ENCODE measurements around the gene MPG.

DNA sequence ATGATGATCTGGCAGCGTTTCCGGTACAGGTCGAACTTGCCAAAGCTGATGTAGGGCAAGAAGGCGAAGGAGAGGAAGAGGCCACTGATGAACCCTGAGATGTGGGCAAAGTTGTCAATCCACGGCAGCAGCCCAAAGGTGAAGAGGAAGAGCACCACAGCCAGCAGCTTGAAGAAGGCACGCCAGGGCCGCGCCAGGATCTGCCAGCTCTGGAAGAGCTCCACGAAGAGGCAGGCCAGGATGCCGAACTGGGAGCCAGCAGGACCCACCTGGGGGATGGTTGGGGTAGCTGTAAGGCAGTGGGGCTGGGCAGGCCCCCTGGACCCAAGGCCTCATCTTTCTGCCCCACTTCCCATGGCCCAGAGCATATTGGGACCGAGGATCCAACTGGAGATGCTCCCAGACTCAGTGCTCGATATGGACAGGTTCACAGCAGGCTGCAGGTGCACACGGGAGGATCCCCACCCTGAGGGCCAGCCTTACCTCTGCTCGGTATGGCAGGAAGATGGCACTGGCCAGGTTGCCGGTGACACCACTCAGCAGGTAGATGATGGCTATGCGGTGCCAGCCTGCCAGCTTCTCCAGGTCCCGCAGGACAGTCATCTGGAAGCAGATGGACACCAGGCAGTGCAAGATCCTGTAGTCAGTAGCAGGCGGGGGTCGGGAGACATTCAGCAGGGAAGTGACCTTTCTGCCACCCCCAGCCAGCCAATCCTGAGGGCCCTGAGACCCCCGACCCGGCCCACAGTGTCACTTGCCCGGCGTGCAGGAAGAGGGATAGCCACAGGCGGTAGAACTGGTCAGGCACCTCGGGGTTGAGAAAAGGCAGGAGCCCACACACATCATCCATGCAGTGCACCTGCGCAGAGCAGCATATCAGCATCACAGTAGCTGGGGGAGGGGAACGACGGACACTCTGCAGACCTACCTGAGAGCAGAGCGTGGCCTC, 19.3 kb upstream of the MPG start:
- TF ChIP-seq, protein P1, sequence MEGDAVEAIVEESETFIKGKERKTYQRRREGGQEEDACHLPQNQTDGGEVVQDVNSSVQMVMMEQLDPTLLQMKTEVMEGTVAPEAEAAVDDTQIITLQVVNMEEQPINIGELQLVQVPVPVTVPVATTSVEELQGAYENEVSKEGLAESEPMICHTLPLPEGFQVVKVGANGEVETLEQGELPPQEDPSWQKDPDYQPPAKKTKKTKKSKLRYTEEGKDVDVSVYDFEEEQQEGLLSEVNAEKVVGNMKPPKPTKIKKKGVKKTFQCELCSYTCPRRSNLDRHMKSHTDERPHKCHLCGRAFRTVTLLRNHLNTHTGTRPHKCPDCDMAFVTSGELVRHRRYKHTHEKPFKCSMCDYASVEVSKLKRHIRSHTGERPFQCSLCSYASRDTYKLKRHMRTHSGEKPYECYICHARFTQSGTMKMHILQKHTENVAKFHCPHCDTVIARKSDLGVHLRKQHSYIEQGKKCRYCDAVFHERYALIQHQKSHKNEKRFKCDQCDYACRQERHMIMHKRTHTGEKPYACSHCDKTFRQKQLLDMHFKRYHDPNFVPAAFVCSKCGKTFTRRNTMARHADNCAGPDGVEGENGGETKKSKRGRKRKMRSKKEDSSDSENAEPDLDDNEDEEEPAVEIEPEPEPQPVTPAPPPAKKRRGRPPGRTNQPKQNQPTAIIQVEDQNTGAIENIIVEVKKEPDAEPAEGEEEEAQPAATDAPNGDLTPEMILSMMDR (IDR thresholded peaks at IDR 0.05) = no peak
- TF ChIP-seq EP300 (IDR thresholded peaks at IDR 0.05) = no peak
